GM20000 (cell line): Measurements from ENCODE around the gene TDG.
"Not testable (repeated sequence)": the region's sequence is repeated elsewhere in the genome, so short reads cannot be mapped to it uniquely, and the experiment has no call there.

Experiments used
- DNase-seq: peaks from one replicate; pipeline ENCODE4 v3.0.0; 2012; ENCODE audit warnings: low spot score
- CTCF ChIP-seq: IDR thresholded peaks from 2 replicates; pipeline ENCODE4 v1.5.1; 2012; ENCODE audit warnings: mild to moderate bottlenecking, control low read depth; ENCODE audit errors: extremely low read depth, missing control alignments

The TDG gene

GRCh38 chr12:104022786-104023185 is 57.1 kb downstream of the TDG start:
- no peak for TF ChIP-seq CTCF
- no peak for DNase-seq

- no peak for TF ChIP-seq CTCF
- DNase-seq, result no peak
Measured at GRCh38 chr12:104023710-104024109, 58.0 kb downstream of the TDG start.

- no peak for TF ChIP-seq CTCF
- no peak for DNase-seq
Measured at GRCh38 chr12:104024348-104024747, 58.7 kb downstream of the TDG start.

GRCh38 chr12:104025771-104026170 is 60.1 kb downstream of the TDG start:
- no peak for TF ChIP-seq CTCF
- DNase-seq, result no peak

GRCh38 chr12:104026841-104027599 is 61.3 kb downstream of the TDG start:
- no peak for DNase-seq
- no peak for TF ChIP-seq CTCF

- not testable (repeated sequence) for DNase-seq
Measured at GRCh38 chr12:104030596-104030995, 64.9 kb downstream of the TDG start.

GRCh38 chr12:104036143-104036542 is 70.5 kb downstream of the TDG start:
- not testable (repeated sequence) for DNase-seq
